A172 (cell line): ENCODE results near the gene ELAVL2. TPM values are rescaled to one million over a fixed set of nuclear protein-coding genes. Genes with fewer than 3 reads are reported as not detected.
"Not testable (repeated sequence)": the region's sequence is repeated elsewhere in the genome, so short reads cannot be mapped to it uniquely, and the experiment has no call there.

Experiments
- DNase-seq: peaks from one replicate; pipeline ENCODE4 v3.0.0-alpha.2; 2015; ENCODE audit warnings: low spot score
- total RNA-seq: library from RNA; depleted of rRNA; stranded (reverse); fragments of >200 nt; shearing (Covaris generic); gene quantifications from 2 replicates; pipeline ENCODE4 v1.2.3, GENCODE V29; 2014

Gene ELAVL2
- total RNA-seq, 1 experiment from 2014 or later = 27.5 TPM

- DNase-seq = not testable (repeated sequence)
Observed at GRCh38 chr9:23723048-23723447, 103.0 kb downstream of the ELAVL2 start.

GRCh38 chr9:23721466-23721865 is 104.6 kb downstream of the ELAVL2 start:
- no peak for DNase-seq

- DNase-seq = no peak
Observed at GRCh38 chr9:23717505-23717904, 108.5 kb downstream of the ELAVL2 start.

GRCh38 chr9:23707249-23707648 is 118.8 kb downstream of the ELAVL2 start:
- DNase-seq = no peak

GRCh38 chr9:23702311-23702922 is 123.6 kb downstream of the ELAVL2 start:
- DNase-seq = peak; percentile 27

- no peak for DNase-seq
Observed at GRCh38 chr9:23701291-23701690, 124.7 kb downstream of the ELAVL2 start.

GRCh38 chr9:23700359-23700758 is 125.7 kb downstream of the ELAVL2 start:
- no peak for DNase-seq

GRCh38 chr9:23698161-23698560 is 127.9 kb downstream of the ELAVL2 start:
- DNase-seq = no peak

- no peak for DNase-seq
Observed at GRCh38 chr9:23695572-23695971, 130.5 kb downstream of the ELAVL2 start.

- no peak for DNase-seq
Observed at GRCh38 chr9:23693374-23693773, 132.7 kb downstream of the ELAVL2 start.

GRCh38 chr9:23686896-23687295 is 139.1 kb downstream of the ELAVL2 start:
- DNase-seq = peak; percentile 25

- DNase-seq = peak; percentile 87
Observed at GRCh38 chr9:23686257-23686656, 139.8 kb downstream of the ELAVL2 start.

- DNase-seq = no peak
Observed at GRCh38 chr9:23683611-23684061, 142.4 kb downstream of the ELAVL2 start.

- DNase-seq = peak; percentile 48
Observed at GRCh38 chr9:23682891-23683431, 143.1 kb downstream of the ELAVL2 start.

- DNase-seq = no peak
Observed at GRCh38 chr9:23682352-23682751, 143.7 kb downstream of the ELAVL2 start.

- no peak for DNase-seq
Observed at GRCh38 chr9:23677446-23677845, 148.6 kb downstream of the ELAVL2 start.

- DNase-seq = no peak
Observed at GRCh38 chr9:23674016-23674585, 151.9 kb downstream of the ELAVL2 start.

GRCh38 chr9:23672151-23672550 is 153.9 kb downstream of the ELAVL2 start:
- DNase-seq = no peak

GRCh38 chr9:23669776-23670175 is 156.3 kb downstream of the ELAVL2 start:
- no peak for DNase-seq

GRCh38 chr9:23665635-23666034 is 160.4 kb downstream of the ELAVL2 start:
- DNase-seq = no peak

GRCh38 chr9:23665051-23665450 is 161.0 kb downstream of the ELAVL2 start:
- DNase-seq = no peak

- DNase-seq = no peak
Observed at GRCh38 chr9:23663946-23664345, 162.1 kb downstream of the ELAVL2 start.

GRCh38 chr9:23663536-23663935 is 162.5 kb downstream of the ELAVL2 start:
- no peak for DNase-seq
